MM.1S (cell line): ENCODE measurements around the gene MNDA.

Experiments used
- EZH2 ChIP-seq: fragments of 300-600 bp; sonication (generic); optimal IDR thresholded peaks from 2 replicates; pipeline ENCODE3; 2017; ENCODE audit warnings: low read depth, mild to moderate bottlenecking, antibody characterized with exemption, low read length, mixed read lengths
- TF ChIP-seq, protein P1 (sequence below): fragments of 300-600 bp; sonication (generic); IDR thresholded peaks from 2 replicates; pipeline ENCODE4 v1.5.1; 2016; ENCODE audit warnings: antibody characterized with exemption, low read length, mixed read lengths

GRCh38 chr1:158812336-158812735 lies 18.8 kb upstream of the MNDA start:
- TF ChIP-seq, protein P1, sequence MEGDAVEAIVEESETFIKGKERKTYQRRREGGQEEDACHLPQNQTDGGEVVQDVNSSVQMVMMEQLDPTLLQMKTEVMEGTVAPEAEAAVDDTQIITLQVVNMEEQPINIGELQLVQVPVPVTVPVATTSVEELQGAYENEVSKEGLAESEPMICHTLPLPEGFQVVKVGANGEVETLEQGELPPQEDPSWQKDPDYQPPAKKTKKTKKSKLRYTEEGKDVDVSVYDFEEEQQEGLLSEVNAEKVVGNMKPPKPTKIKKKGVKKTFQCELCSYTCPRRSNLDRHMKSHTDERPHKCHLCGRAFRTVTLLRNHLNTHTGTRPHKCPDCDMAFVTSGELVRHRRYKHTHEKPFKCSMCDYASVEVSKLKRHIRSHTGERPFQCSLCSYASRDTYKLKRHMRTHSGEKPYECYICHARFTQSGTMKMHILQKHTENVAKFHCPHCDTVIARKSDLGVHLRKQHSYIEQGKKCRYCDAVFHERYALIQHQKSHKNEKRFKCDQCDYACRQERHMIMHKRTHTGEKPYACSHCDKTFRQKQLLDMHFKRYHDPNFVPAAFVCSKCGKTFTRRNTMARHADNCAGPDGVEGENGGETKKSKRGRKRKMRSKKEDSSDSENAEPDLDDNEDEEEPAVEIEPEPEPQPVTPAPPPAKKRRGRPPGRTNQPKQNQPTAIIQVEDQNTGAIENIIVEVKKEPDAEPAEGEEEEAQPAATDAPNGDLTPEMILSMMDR = no peak
- no peak for TF ChIP-seq EZH2
